Activated CD4-positive, alpha-beta memory T cell treated with anti-CD3 and anti-CD28 coated beads, Interleukin-2, amount 10 ng/mL, durations not matched to agents 7 days and 5 days (primary cell): ENCODE results near the gene PPME1. TPM values are rescaled to one million over a fixed set of nuclear protein-coding genes. Genes with fewer than 3 reads are reported as not detected.

Source experiments
- CTCF ChIA-PET: fragments of 350-600 bp; sonication (Branson Sonifier 250); formaldehyde crosslinking; loops from one replicate; lab custom pipeline; 2021; ENCODE audit warnings: antibody characterized with exemption, inconsistent platforms; lab: Charles Lee
- POLR2A ChIA-PET: fragments of 350-600 bp; sonication (Branson Sonifier 250); formaldehyde crosslinking; loops from one replicate; lab custom pipeline; 2021; ENCODE audit warnings: antibody characterized with exemption; lab: Charles Lee
- DNase-seq: peaks from one replicate; pipeline ENCODE4 v3.0.0-alpha.2; 2020
- H3K27ac Mint-ChIP-seq: one replicate; pipeline ENCODE4 v1.8.0; 2021; ENCODE audit warnings: mild to moderate bottlenecking, mixed read lengths
- H3K27me3 Mint-ChIP-seq: one replicate; pipeline ENCODE4 v1.8.0; 2021; ENCODE audit warnings: mixed read lengths
- H3K36me3 Mint-ChIP-seq: one replicate; pipeline ENCODE4 v1.8.0; 2021; ENCODE audit warnings: low read depth, mixed read lengths
- H3K4me1 Mint-ChIP-seq: one replicate; pipeline ENCODE4 v1.8.0; 2021; ENCODE audit warnings: mixed read lengths
- H3K4me3 Mint-ChIP-seq: one replicate; pipeline ENCODE4 v1.8.0; 2021; ENCODE audit warnings: mild to moderate bottlenecking, mixed read lengths
- H3K9me3 Mint-ChIP-seq: one replicate; pipeline ENCODE4 v1.8.0; 2021; ENCODE audit warnings: mixed read lengths
- total RNA-seq, 2 experiments: library from RNA; stranded (reverse); gene quantifications; one replicate each; pipeline ENCODE4 v1.2.3, GENCODE V29; 2021

Gene PPME1
- total RNA-seq, 2 experiments from 2014 or later, result 27.3 to 28.0 TPM

DNA sequence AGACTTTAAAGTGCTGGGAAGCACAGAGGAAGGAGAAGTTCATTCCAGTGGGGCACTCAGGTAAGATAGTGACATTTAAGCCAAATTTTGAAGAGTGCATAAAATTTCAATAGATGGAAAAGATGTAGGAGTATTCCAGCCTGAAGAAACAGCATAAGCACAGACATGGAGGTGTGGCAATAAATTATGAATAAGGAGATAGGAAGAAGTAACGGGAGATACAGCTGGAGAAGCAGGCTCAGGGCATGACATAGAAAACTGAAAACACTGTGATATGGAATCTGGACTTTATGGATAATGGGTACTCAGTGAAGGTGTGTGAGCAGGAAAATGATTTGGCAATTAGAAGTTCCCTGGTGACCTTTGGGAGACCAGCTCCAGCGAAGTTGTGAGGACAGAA lies 107.0 kb downstream of the PPME1 start:
- no peak overlapping the region for H3K4me3 Mint-ChIP-seq
- no peak for DNase-seq
- H3K27me3 Mint-ChIP-seq, result peaks cover 22% of the 10 kb centered on the region
- ChIA-PET CTCF (no interaction called here), POLR2A (no interaction called here)
- H3K9me3 Mint-ChIP-seq, result no peaks in the 10 kb centered on the region
- H3K4me1 Mint-ChIP-seq, result no peaks in the 10 kb centered on the region
- no peak overlapping the region for H3K27ac Mint-ChIP-seq
- H3K36me3 Mint-ChIP-seq, result no peaks in the 10 kb centered on the region

DNA sequence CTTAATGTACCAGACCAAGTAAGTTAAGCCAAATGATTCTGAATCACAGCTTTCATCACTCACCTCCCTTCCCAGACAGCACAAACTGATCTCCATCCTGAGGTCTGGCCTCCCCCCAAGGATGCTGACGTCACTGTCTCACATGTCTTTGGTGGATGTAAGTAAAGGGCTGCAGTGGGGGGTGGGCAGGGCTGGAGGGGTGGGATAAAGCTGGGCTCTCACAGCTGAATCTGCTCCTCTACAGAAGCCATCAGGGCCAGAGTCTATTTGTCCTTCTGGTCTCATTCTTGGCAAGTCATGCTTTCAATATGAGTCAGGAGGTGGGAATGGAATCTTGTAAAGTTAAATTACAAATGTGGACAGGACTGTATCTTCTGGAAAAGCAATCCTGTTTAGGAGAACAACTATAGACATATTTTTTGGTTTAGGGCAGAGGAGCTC lies 107.7 kb downstream of the PPME1 start:
- Mint-ChIP-seq H3K4me1 (no peaks in the 10 kb centered on the region), H3K9me3 (no peaks in the 10 kb centered on the region), H3K36me3 (no peaks in the 10 kb centered on the region), H3K27ac (no peak overlapping the region), H3K4me3 (no peak overlapping the region), H3K27me3 (peaks cover 18% of the 10 kb centered on the region)
- DNase-seq, result no peak
- ChIA-PET CTCF (no interaction called here), POLR2A (interaction anchor here (0.9 kb wide), 1 partner anchor 37 kb away, joined by 3 read pairs; no protein-coding TSS in a partner anchor)

DNA sequence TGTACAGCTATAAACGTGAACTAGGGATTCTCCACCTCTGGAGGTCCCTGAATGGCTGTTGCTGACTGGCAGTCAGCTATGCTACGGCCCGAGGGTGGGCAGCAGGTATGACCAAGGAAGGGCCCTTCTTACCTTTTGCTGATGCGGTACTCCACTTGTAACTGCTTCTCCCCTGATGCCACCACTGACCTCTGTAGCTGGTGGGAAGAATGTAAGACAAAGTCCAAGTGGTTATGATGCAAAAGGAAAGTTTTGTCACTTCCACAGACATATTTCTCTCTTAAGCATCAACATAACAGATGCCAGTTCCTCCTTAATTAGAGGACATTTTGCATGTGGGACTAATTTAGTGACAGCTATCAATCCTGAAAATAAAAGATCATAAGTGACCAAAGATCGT lies 108.2 kb downstream of the PPME1 start:
- H3K36me3 Mint-ChIP-seq, result no peaks in the 10 kb centered on the region
- H3K27me3 Mint-ChIP-seq, result peaks cover 15% of the 10 kb centered on the region
- H3K4me1 Mint-ChIP-seq, result no peaks in the 10 kb centered on the region
- H3K9me3 Mint-ChIP-seq, result no peaks in the 10 kb centered on the region
- ChIA-PET CTCF (no interaction called here), POLR2A (interaction anchor here (0.9 kb wide), 1 partner anchor 37 kb away, joined by 3 read pairs; no protein-coding TSS in a partner anchor)
- H3K27ac Mint-ChIP-seq, result no peak overlapping the region
- no peak for DNase-seq
- H3K4me3 Mint-ChIP-seq, result no peak overlapping the region

DNA sequence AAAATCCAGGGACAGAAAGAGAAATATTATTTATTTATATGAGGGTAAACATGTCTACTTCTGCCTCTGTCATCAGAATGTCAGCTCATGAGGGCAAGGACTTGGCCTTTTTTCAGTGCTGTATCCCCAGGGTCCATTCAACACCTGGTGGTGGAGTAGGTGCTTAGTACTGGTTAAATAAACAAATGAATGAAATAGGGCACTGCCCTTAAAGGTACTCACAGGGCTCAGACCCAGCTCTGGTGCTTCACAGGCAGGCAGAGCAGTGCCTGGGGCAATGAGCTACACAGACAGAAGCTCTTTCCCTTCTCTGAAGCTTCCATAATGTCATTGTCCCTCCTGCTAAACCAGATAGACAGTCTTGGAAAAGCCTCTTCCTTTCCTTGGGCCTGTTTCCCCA lies 109.4 kb downstream of the PPME1 start:
- CTCF ChIA-PET, result no interaction called here
- no peak for DNase-seq
- peaks cover 14% of the 10 kb centered on the region for H3K27me3 Mint-ChIP-seq
- no peaks in the 10 kb centered on the region for H3K36me3 Mint-ChIP-seq
- no peaks in the 10 kb centered on the region for H3K9me3 Mint-ChIP-seq
- POLR2A ChIA-PET, result no interaction called here
- no peaks in the 10 kb centered on the region for H3K4me1 Mint-ChIP-seq
- H3K4me3 Mint-ChIP-seq, result no peak overlapping the region
- no peak overlapping the region for H3K27ac Mint-ChIP-seq

DNA sequence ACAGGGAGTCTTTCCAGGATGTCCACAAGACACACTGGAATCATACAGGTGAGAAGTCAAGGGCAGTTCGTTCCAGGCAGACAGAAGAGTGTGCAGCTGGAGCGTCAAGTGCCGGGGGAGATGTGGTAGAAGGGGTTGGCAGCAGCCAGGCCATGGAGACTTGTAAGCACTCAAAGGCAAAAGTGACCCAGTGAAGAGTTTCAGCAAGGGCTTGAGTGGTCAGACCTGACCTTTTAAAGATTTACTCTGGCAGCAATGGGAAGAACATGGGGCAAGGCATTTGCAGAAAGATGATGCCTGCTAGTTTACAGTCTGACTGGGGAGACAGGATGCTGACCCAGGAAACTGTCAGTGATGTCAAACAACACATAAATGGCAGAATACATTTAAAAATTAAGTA lies 111.3 kb downstream of the PPME1 start:
- POLR2A ChIA-PET, result no interaction called here
- CTCF ChIA-PET, result no interaction called here
- DNase-seq, result no peak
- no peaks in the 10 kb centered on the region for H3K9me3 Mint-ChIP-seq
- H3K27me3 Mint-ChIP-seq, result peaks cover 7% of the 10 kb centered on the region
- H3K4me3 Mint-ChIP-seq, result no peak overlapping the region
- no peak overlapping the region for H3K27ac Mint-ChIP-seq
- H3K36me3 Mint-ChIP-seq, result no peaks in the 10 kb centered on the region
- no peaks in the 10 kb centered on the region for H3K4me1 Mint-ChIP-seq

DNA sequence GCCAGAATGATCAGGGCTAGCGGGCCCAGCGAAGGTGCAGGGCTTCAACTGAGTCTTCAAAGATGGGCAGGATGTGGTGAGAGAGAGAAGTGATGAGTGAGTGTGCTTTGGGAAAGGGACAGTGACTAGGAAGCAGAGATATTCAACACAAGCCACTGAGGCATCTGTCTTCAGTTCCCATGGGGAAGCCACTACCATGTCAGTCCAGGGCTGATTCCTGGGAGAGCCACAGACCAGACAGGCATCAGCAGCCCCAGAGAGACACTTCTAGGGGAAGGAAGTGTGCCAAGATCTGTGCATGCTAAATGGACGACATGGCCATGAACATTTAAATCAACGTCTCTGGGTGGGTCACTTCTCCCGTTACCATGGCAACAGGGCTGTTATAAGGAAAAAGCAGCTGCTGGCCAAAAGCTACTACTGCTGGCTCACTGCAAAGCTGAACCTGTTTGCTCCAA lies 111.9 kb downstream of the PPME1 start:
- H3K4me3 Mint-ChIP-seq, result no peak overlapping the region
- CTCF ChIA-PET, result no interaction called here
- H3K27me3 Mint-ChIP-seq, result peaks cover 5% of the 10 kb centered on the region

DNA sequence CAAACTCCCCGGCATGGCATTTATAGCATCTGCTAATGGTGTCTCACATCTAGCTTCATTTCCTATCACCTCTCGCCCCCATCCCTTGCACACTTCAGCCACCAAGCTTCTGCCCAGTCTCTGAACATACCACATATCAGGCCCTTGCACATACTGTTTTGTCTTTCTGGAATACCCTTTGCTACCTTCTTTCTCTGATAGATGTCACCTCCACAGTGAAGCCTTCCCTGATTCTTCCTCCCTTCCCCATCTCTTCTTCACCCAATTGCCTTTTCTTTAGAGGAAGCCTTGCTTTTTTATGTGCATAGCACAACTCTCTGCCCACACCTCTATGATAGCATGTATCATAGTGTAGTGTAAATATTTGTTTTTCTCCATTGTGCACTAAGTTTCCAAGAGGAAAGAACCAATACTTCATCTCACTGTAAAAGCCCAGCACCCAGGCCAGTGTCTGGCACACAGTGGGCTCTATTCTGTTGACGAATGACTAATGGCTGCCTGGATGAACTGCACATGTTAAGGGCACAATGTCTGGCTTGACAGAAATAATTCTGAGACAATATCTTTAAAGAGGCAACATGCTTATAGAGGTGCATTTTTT lies 112.6 kb downstream of the PPME1 start:
- Mint-ChIP-seq H3K4me3 (no peak overlapping the region), H3K36me3 (no peaks in the 10 kb centered on the region), H3K9me3 (no peaks in the 10 kb centered on the region), H3K27ac (no peak overlapping the region), H3K27me3 (peaks cover 4% of the 10 kb centered on the region), H3K4me1 (no peaks in the 10 kb centered on the region)
- CTCF ChIA-PET, result no interaction called here
- DNase-seq, result no peak
- POLR2A ChIA-PET, result no interaction called here

More for the DNA sequence above, 111.9 kb downstream of the PPME1 start:
- Mint-ChIP-seq H3K9me3 (no peaks in the 10 kb centered on the region), H3K36me3 (no peaks in the 10 kb centered on the region), H3K4me1 (no peaks in the 10 kb centered on the region), H3K27ac (no peak overlapping the region)
- DNase-seq, result no peak
- POLR2A ChIA-PET, result no interaction called here

DNA sequence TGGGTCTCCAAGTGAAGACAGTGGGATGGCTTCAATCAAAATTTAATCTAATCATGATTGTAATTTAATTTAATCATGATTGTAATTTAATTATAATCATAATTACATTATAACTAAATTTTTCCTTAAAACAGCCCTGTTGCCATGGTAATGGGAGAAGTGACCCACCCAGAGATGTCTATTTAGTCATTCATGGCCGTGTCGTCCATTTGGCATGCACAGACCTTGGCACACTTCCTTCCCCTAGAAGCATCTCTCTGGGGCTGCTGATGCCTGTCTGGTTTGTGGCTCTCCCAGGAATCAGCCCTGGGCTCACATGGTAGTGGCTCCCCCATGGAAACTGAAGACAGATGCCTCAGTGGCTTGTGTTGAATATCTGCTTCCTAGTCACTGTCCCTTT lies 113.4 kb downstream of the PPME1 start:
- Mint-ChIP-seq H3K4me1 (no peaks in the 10 kb centered on the region), H3K27ac (no peak overlapping the region), H3K4me3 (no peak overlapping the region), H3K27me3 (peaks cover 4% of the 10 kb centered on the region), H3K36me3 (no peaks in the 10 kb centered on the region), H3K9me3 (no peaks in the 10 kb centered on the region)
- no peak for DNase-seq
- CTCF ChIA-PET, result no interaction called here
- POLR2A ChIA-PET, result no interaction called here

DNA sequence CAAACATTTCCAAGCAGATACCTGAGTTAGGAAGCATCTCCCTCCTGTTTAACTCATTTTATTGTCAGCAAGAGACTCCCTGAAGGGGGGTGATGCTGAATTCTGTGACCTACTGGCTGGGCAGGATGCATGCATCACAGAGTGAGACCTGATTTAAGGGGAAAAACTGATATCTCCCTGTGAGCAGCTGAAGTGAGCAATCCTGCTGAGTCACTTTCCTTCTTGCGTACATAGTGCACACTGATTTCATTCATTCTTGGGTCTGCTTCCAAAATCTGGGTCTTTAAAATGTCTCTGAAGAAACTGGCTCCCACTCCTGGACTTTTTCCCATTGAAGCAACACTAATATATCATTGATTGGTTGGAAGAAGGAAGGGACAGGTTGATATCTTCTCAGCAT lies 117.1 kb downstream of the PPME1 start:
- H3K4me3 Mint-ChIP-seq, result no peak overlapping the region
- ChIA-PET POLR2A (no interaction called here), CTCF (no interaction called here)
- H3K9me3 Mint-ChIP-seq, result no peaks in the 10 kb centered on the region
- peaks cover 17% of the 10 kb centered on the region for H3K27me3 Mint-ChIP-seq
- H3K4me1 Mint-ChIP-seq, result no peaks in the 10 kb centered on the region
- H3K27ac Mint-ChIP-seq, result no peak overlapping the region
- no peak for DNase-seq
- no peaks in the 10 kb centered on the region for H3K36me3 Mint-ChIP-seq

DNA sequence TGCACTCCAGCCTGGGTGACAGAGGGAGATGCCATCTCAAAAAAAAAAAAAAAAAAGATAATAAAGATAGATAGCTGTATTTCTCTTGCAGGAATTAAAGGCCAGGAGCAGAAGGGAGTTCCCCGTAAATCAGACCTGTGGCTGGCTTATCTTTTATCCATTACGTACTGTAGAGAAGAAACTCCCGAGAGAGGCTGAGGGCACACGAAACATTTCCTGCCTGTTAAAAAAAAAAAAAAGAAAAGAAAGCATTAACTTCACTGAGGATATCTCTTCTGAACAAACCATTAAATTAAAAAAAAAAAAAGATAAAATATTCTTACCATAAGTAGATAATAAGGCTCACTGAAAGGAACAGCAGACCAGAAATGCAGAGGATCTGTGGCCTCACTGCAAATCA lies 117.8 kb downstream of the PPME1 start:
- Mint-ChIP-seq H3K36me3 (no peaks in the 10 kb centered on the region), H3K9me3 (no peaks in the 10 kb centered on the region), H3K27me3 (peaks cover 22% of the 10 kb centered on the region), H3K4me3 (no peak overlapping the region), H3K4me1 (no peaks in the 10 kb centered on the region), H3K27ac (no peak overlapping the region)
- CTCF ChIA-PET, result interaction anchor here (0.6 kb wide), 1 partner anchor 161 kb away, joined by 3 read pairs; no protein-coding TSS in a partner anchor
- no peak for DNase-seq
- POLR2A ChIA-PET, result no interaction called here

DNA sequence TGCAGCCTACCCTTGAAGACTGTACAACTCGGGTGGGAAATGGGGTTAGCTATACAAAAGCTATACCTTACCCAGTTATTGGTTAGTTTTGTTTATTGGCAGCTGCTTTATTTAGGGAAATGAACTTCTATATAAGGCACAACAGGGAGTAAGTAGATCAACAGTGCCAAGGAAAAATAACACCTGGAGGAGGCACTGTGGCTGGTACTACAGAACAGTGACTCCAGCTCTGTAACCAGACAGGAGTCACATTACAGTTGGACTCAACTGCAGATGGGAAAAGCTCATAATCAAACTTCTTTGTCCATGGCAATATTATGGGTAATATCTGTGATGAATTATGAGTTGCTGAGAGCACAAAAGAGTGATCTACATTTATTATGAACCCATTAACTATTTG lies 126.4 kb downstream of the PPME1 start:
- H3K27ac Mint-ChIP-seq, result no peak overlapping the region
- no peaks in the 10 kb centered on the region for H3K9me3 Mint-ChIP-seq
- H3K4me1 Mint-ChIP-seq, result peaks cover 9% of the 10 kb centered on the region
- ChIA-PET CTCF (interaction anchor here (0.8 kb wide), 1 partner anchor 24 kb away, joined by 3 read pairs; no protein-coding TSS in a partner anchor), POLR2A (no interaction called here)
- DNase-seq, result no peak
- no peak overlapping the region for H3K4me3 Mint-ChIP-seq
- no peaks in the 10 kb centered on the region for H3K36me3 Mint-ChIP-seq
- peaks cover 22% of the 10 kb centered on the region for H3K27me3 Mint-ChIP-seq

DNA sequence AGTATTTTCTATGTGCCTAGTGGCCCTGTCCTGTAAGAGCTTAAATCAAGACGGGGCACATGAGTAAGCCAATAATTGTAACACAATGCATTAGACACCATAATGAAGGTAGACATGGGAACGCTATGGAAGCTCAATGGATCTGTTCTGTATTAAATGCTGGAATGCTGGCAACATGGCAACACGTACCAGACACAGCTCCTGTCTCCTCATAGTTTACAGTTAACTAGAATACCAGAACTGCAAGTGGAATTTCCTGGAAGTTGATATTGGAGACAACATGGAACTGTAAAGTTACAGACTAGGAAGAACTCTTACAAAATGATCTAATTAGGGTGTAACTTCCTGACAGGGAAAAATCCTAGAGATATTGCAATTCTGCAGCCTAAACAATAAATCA lies 127.9 kb downstream of the PPME1 start:
- Mint-ChIP-seq H3K36me3 (no peaks in the 10 kb centered on the region), H3K27me3 (peaks cover 12% of the 10 kb centered on the region), H3K27ac (no peak overlapping the region), H3K4me3 (no peak overlapping the region), H3K9me3 (no peaks in the 10 kb centered on the region), H3K4me1 (peaks cover 9% of the 10 kb centered on the region)
- CTCF ChIA-PET, result interaction anchor here (1.2 kb wide), 1 partner anchor 23 kb away, joined by 3 read pairs; no protein-coding TSS in a partner anchor
- POLR2A ChIA-PET, result no interaction called here
- DNase-seq, result no peak
